HG03135 (cell line): ENCODE results near the gene COX8C.

ENCODE experiments used
- ATAC-seq: cut with Tn5 transposase; IDR thresholded peaks from one replicate; pipeline ENCODE4 v1.9.1; 2021; ENCODE audit warnings: mild to moderate bottlenecking, moderate library complexity; ENCODE audit not compliant: unreplicated experiment

COX8C gene

GRCh38 chr14:93346926-93347721, at the start of gene COX8C:
COX8C (plus strand) TSS chr14:93347182; CDS start chr14:93347269, 87 bp downstream.
- no peak for ATAC-seq

GRCh38 chr14:93299416-93299815, 47.6 kb upstream of the COX8C start:
- ATAC-seq = no peak

- no peak for ATAC-seq
These were observed 47.1 kb upstream of the COX8C start for GRCh38 chr14:93299866-93300265.

GRCh38 chr14:93301821-93302447, 45.0 kb upstream of the COX8C start:
- no peak for ATAC-seq

GRCh38 chr14:93302688-93303581, 44.0 kb upstream of the COX8C start:
- no peak for ATAC-seq

- no peak for ATAC-seq
These were observed 43.3 kb upstream of the COX8C start for GRCh38 chr14:93303659-93304058.

- ATAC-seq = no peak
These were observed 42.2 kb upstream of the COX8C start for GRCh38 chr14:93304771-93305170.

GRCh38 chr14:93305725-93306418, 41.1 kb upstream of the COX8C start:
- no peak for ATAC-seq

- ATAC-seq = no peak
These were observed 40.2 kb upstream of the COX8C start for GRCh38 chr14:93306812-93307211.

GRCh38 chr14:93308686-93309345, 38.2 kb upstream of the COX8C start:
- no peak for ATAC-seq

GRCh38 chr14:93309427-93309966, 37.5 kb upstream of the COX8C start:
- no peak for ATAC-seq

GRCh38 chr14:93311082-93311481, 35.9 kb upstream of the COX8C start:
- ATAC-seq = no peak

- ATAC-seq = no peak
These were observed 31.4 kb upstream of the COX8C start for GRCh38 chr14:93315575-93315974.

- no peak for ATAC-seq
These were observed 30.3 kb upstream of the COX8C start for GRCh38 chr14:93316716-93317115.

GRCh38 chr14:93317210-93317874, 29.6 kb upstream of the COX8C start:
- ATAC-seq = no peak

- ATAC-seq = no peak
These were observed 28.8 kb upstream of the COX8C start for GRCh38 chr14:93317875-93318807.

GRCh38 chr14:93318927-93319326, 28.1 kb upstream of the COX8C start:
- ATAC-seq = no peak

GRCh38 chr14:93319494-93319893, 27.5 kb upstream of the COX8C start:
- ATAC-seq = no peak
